GM21526 (cell line): ENCODE measurements around the gene LINS1.
A peak's percentile ranks its signal among the peaks of the same experiment; 100 is the strongest.
"Not testable (repeated sequence)": the region's sequence is repeated elsewhere in the genome, so short reads cannot be mapped to it uniquely, and the experiment has no call there.

Source experiments
- ATAC-seq: cut with Tn5 transposase; IDR thresholded peaks from one replicate; pipeline ENCODE4 v1.9.1; 2021; ENCODE audit warnings: moderate library complexity; ENCODE audit not compliant: unreplicated experiment, low FRiP score

LINS1 gene

DNA sequence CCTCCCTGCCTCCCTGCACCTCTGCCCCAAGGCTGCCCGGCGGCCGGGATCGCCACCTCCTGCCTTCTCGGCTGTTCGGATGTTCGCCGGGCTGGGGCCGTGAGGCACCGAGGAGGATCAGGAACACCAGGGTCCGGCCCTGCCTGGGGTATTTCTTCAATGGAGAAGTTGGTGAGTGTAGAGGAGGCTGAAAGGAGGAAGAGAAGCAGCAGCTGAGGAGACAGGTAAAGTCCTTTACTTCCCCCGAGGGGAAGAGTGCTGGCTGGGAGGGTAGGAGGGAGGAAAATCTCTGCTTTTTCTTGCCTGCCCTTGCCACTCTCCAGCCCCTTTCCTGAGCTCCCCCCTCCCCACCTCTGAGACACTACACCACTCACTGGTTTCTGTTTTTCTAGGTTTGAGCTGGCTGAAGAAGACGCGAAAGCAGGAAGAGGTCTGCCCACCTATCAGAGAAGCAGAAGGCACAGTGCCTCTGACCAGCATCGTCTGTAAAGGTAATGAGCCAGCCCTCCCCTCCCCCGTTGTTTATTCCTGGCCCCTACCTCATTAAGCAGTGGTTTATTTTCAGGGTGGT lies 924 bp upstream of the LINS1 start:
- ATAC-seq: peak; percentile 49

DNA sequence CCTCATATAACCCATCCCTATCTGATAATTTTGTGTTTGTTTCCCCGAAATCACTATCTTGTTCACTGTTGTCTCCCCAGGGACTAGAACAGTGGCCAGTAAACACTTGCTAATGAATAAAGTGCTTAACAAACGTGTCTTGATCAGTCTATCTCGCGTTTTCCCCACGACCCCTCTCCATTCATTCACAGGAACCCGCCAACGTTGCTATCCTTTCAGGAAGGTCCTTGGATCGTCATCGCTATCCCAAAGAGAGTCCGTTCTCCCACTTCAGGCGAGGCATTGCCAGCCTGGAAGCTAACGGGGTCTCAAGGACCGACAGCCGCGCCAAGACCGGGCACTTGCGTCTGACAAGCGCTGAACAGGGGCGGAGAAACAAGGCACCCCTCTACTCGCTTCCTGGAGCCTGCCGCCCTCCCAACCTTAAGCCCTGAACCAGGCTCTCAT lies 344 bp downstream of the LINS1 start:
- ATAC-seq: peak; percentile 24

- no peak for ATAC-seq
Measured at GRCh38 chr15:100601163-100601562, 821 bp downstream of the LINS1 start.

DNA sequence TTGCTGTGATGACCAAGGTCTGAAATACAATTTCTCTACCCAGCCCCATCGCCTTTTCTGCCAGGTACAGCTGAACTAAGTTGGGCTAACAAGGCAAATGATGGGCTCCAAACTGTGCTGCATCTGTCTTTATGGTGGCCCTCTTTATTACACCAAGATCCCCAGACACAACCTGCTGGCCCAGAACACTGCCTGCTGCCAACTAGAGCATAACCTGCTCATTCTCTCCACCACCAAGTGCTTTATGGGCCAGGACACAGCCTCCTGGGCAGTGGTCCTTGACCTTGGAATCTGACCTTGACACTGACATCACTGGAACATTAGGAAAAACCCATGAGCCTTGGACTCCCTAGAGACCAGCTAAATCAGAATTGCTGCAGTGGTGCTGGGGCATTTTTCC lies 3.3 kb downstream of the LINS1 start:
- no peak for ATAC-seq

- ATAC-seq: no peak
Measured at GRCh38 chr15:100597862-100598261, 4.1 kb downstream of the LINS1 start.

GRCh38 chr15:100596792-100597191 lies 5.2 kb downstream of the LINS1 start:
- ATAC-seq: peak; percentile 70

GRCh38 chr15:100595964-100596363 lies 6.0 kb downstream of the LINS1 start:
- no peak for ATAC-seq

DNA sequence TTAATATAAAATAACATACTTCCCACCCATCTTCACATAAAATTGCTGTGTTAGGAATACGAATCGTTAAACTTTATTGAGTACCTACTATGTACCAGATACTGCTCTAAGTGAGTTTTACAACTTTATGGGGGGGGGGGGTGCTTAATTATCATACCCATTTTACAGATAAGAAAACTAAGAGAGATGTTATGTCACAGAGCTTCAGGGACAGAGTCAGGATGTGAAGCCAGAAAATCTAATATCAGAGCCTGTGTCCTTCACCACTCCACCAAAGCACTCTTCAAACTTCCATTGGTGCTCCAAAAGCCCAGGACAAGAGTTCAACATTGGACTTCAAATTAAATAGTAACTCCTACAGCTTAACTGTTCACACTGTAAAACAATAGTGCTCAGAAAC lies 8.6 kb downstream of the LINS1 start:
- no peak for ATAC-seq

GRCh38 chr15:100592898-100593297 lies 9.1 kb downstream of the LINS1 start:
- ATAC-seq: no peak

DNA sequence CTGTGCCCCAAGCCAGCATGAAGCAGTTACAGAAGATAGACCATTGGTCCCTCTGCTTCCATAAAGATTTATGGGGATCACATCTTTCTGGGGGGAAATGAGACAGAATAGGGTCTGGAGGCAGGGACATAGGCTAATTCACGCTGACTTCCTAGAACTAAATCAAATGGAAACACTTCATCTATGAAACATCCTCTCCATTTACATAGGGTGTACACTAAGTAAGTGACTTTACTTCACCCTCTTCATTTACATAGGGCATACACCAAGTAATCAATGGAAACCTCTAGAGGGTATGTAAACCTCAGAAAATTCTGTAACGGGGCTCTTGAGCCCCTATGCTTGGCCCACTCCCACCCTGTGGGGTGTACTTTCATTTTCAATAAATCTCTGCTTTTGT lies 10.1 kb downstream of the LINS1 start:
- no peak for ATAC-seq

- not testable (repeated sequence) for ATAC-seq
Measured at GRCh38 chr15:100591163-100591562, 10.8 kb downstream of the LINS1 start.

DNA sequence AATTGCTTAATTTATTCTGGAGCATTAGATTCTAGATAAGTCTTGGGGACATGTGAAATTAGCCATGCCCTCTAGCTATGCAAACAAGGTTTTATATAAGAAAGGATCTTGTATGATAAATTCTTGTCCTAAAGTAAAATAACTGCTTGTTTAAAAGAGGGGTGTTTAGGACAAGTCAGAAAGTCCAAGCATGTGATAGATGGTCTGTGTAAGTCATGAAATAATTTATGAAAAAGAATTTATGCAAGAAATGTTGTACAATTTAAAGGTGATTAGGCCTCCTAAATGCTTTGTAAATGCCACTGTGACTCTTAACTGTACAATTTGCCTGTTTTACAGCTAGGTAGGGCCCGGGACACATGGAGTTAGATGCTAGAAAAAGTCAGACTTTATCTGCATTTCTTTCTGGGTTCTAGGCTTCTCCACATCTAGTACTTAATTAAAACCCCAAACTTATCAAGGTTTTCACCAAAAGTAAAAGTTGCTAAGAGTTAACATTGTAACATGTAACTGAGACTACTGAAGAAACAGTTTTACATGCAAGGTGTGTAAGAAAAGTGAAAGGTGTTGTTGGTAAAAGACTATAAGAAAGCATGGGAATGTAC lies 13.2 kb downstream of the LINS1 start:
- no peak for ATAC-seq

DNA sequence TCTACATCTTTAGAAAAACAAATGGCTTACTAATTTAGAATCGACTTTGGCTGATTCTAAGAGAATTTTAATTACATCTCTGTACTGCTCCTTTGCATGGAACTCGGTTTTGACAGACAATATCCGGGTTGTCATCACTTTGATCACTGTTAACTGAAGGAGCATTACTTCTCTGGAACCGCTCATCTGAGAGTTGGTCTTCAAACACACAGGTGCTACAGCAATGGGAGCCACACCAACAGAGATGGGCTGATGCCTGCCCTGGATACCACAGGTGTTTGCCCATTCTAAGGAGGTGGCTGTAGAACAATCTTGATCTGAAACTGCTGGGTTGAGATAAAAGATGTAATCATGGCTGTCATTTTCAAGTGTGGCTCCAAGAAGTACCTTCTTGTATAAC lies 21.6 kb downstream of the LINS1 start:
- no peak for ATAC-seq

GRCh38 chr15:100573526-100573925 lies 28.5 kb downstream of the LINS1 start:
- ATAC-seq: no peak

DNA sequence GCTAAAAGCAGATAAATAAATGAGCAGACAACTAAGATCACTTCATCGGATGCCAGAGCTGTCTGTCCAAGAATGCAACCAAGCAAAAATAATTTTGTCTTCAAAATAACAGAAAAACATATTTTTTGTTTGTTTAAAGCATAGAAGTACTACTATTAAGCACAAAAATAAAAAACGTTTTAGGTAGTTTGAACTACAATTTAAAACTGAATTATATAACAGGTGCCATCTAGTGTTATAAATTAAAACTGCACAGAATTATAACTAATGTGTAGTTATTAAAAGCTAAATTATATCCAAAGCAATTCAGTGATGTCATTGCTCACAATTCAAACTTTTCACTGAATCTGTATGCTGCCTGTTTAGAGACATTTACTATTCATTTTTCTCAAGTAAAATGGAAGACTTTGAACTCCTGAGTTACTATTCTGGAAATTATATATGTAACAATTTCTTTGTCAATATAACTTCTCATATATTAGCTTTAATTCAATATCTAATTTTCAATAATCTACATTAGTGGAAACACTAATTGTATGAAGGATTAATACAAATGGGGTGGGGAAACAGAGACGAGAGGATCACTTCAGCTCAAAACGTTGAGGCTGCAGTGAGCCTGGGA lies 29.5 kb downstream of the LINS1 start:
- ATAC-seq: no peak

- ATAC-seq: no peak
Measured at GRCh38 chr15:100571592-100572167, 30.3 kb downstream of the LINS1 start.

DNA sequence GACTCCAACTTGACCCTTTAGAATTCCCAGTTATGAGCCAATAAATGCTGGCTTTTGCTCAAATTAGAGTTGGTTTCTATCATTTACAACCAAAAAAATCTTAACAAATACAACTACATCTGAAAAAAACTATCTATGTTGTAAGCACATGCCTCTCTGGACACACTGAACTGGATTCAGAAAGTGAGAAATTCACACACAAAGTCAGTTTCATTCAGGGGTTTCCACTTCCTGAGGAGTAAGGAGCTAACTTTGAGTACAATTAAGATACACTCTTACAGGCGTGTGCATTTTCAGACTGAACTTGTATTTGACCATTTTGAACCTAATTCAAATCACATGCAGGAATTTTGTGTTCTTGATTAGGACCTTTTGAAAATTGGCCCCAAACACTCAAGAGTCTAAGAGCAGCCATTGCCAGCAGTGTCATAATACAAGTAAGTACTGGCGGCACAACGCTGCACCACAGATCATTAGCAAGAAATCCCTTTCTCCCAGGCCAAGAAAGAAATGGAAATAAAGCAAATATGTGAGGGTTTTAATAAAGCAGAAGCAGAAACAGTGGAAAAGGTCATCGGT lies 31.2 kb downstream of the LINS1 start:
- no peak for ATAC-seq

DNA sequence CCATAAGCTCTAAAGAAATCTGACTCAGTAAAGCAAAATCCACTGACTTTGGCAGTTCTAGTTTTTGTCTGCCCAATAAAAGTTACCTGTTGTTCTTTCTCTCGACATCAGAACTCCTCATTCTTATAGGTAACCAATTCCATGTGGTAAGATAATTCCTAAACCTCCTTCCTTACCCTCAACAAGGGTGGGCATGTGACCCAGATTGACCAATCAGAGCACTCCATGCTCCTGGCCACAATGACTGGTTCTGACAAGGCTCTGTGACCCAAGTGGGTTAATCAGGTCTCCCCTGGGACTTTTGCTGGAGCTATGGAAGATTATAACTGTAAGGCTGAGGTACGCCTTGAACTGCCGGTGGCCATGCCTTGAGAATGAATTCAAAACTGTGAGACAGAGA lies 31.7 kb downstream of the LINS1 start:
- no peak for ATAC-seq

- no peak for ATAC-seq
Measured at GRCh38 chr15:100569391-100569790, 32.6 kb downstream of the LINS1 start.

DNA sequence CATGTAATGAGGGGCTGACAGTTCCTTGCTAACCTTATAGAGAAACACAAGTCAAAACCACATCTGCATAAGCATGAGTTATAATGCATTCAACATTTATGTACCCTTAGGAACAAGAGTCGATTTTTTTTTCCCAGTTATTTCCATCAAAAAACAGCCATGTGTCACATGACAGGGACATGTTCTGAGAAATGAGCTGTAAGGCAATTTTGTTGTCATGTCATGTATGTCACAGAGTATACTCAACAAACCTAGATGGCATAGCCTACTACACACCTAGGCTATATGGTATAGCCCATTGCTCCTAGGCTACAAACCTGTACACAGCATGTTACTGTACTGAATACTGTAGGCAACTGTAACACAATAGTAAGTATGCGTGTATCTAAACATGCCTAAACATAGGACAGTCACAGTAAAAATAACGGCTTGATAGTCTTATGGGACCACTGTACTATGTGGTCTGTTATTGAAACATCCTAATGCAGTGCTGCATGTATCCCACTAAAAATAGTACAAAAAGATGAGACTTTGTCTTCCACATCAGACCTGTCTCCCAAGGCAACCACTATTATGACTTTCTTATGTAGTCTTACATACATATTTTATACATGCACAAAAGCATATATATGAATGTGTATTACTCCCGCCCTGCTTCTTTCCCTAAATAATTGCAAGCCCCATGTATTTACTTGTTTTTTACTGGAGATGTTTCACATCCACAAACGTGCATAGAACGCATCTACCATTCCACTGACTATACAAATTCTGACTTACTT lies 34.9 kb downstream of the LINS1 start:
- no peak for ATAC-seq

- ATAC-seq: no peak
Measured at GRCh38 chr15:100565591-100565990, 36.4 kb downstream of the LINS1 start.
